Natural killer cell treated with Interleukin-12 subunit alpha and Interleukin-12 subunit beta and Interleukin-15 and Interleukin-18, amount 100 ng/mL, for 72 hours (primary cell): ENCODE measurements around the gene PRDM16. TPM values are rescaled to one million over a fixed set of nuclear protein-coding genes. Genes with fewer than 3 reads are reported as not detected.

Experiments used
- ATAC-seq, 2 donors: fragments of 150-1000 bp; cut with Tn5 transposase in 1 of 2; sonication (Bioruptor Pico), chemical (Tn5 transposase) in 1 of 2; 2 replicates each; pipeline ENCODE4 v1.10.0; 2021
- DNase-seq: peaks from one replicate; pipeline ENCODE4 v3.0.0; 2022; ENCODE audit warnings: low spot score
- H3K27ac Mint-ChIP-seq, 2 donors: 1 replicate in 1 of 2; 2 replicates in 1 of 2; pipeline ENCODE4 v1.8.0; 2022; ENCODE audit warnings: mixed read lengths in 2 of 2, mild to moderate bottlenecking in 1 of 2, moderate library complexity in 1 of 2
- H3K27me3 Mint-ChIP-seq, 2 donors: 1 replicate in 1 of 2; 2 replicates in 1 of 2; pipeline ENCODE4 v1.8.0; 2022; ENCODE audit warnings: mixed read lengths in 2 of 2
- H3K36me3 Mint-ChIP-seq: one replicate; pipeline ENCODE4 v1.8.0; 2022; ENCODE audit warnings: mixed read lengths
- H3K4me1 Mint-ChIP-seq, 2 donors: 1 replicate in 1 of 2; 2 replicates in 1 of 2; pipeline ENCODE4 v1.8.0; 2022; ENCODE audit warnings: low read depth in 2 of 2, mixed read lengths in 2 of 2, mild to moderate bottlenecking in 1 of 2
- H3K4me3 Mint-ChIP-seq: one replicate; pipeline ENCODE4 v1.8.0; 2022; ENCODE audit warnings: mixed read lengths
- H3K9me3 Mint-ChIP-seq: 2 replicates; pipeline ENCODE4 v1.8.0; 2022; ENCODE audit warnings: mixed read lengths
- total RNA-seq, 2 donors: library from RNA; stranded (reverse); gene quantifications; one replicate each; pipeline ENCODE4 v1.2.3, GENCODE V29; 2022

PRDM16 gene
- total RNA-seq, 2 donors from 2014 or later: not detected

DNA sequence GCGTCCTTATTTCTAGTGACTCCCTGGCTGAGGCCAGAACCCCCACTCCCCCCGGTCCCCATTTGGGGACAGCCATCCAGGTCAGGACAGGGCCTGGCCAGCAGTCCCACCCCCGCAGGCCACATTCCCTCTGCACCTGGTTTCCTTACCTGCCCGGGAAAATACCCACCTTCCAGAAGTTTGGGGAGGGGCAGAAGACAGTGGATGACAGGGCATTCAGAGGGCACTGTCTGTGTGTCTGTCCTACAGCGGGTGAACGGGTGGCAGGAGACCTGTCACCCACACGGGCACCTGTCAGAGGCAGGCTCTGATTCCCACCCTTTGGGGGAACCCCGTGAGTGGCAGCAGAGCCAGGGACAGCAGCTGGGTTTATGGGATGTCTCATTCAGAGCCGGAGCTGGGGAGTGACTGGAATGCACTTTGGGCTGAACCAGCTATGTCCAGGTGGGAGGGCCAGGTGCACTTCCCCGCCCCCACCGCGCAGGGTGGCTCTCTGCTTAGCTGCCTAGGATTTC is 387.5 kb downstream of the PRDM16 start:
- H3K9me3 Mint-ChIP-seq: no peaks in the 10 kb centered on the region
- no peaks in the 10 kb centered on the region for H3K36me3 Mint-ChIP-seq
- H3K27me3 Mint-ChIP-seq: no peaks in the 10 kb centered on the region
- H3K4me3 Mint-ChIP-seq: no peak overlapping the region
- H3K27ac Mint-ChIP-seq: no peak overlapping the region
- ATAC-seq: no peak
- DNase-seq: no peak
- peaks cover 0 to 2% of the 10 kb centered on the region in 2 donors for H3K4me1 Mint-ChIP-seq

DNA sequence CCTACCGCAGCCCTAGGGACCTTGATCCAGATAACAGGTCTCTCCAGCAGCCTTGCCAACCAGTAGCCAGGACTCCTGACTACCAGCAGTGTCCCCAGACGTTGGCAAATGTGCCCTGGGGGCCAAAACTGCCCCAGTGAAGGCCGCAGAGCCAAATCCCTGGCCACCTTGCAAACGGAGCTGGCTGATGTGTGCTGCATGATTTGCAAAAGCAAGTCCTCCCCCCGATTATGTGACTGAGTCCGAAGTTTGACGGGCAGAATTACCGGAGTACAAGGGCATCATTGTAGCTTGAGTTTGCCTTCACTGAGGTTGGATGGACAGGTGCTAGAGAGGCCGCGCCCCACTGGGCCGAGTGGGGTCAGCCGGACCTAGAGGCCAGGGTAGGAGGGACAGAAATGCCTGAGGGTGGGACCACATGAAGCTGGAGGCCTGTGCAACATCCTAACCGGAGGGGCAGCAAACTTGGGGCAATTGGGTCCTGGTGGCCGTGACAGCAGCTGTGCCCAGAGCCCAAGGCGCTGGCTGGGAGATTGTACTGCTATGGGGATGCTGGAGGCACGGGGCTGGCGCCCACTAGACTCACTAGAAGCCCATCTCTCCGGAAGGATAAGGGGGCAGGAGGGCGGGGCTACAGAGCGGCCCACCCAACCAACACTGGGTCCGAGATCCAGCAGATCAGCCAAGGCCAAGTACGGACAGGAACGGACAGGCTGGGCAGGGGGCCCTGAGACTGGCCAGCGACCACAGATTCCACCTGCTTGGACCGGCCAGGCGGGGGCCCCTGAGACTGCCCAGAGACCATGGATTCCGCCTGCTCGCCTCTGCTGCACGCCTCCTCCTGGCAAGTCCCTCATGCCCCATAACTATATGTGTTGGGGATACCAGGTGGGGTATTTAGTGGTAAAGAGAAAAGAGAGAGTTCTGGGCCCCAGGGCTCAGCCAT is 388.2 kb downstream of the PRDM16 start:
- ATAC-seq (no peak), DNase-seq (no peak)
- peaks cover 0 to 2% of the 10 kb centered on the region in 2 donors for H3K4me1 Mint-ChIP-seq
- no peaks in the 10 kb centered on the region for H3K36me3 Mint-ChIP-seq
- H3K27me3 Mint-ChIP-seq: no peaks in the 10 kb centered on the region
- H3K9me3 Mint-ChIP-seq: no peaks in the 10 kb centered on the region
- no peak overlapping the region for H3K27ac Mint-ChIP-seq
- no peak overlapping the region for H3K4me3 Mint-ChIP-seq

DNA sequence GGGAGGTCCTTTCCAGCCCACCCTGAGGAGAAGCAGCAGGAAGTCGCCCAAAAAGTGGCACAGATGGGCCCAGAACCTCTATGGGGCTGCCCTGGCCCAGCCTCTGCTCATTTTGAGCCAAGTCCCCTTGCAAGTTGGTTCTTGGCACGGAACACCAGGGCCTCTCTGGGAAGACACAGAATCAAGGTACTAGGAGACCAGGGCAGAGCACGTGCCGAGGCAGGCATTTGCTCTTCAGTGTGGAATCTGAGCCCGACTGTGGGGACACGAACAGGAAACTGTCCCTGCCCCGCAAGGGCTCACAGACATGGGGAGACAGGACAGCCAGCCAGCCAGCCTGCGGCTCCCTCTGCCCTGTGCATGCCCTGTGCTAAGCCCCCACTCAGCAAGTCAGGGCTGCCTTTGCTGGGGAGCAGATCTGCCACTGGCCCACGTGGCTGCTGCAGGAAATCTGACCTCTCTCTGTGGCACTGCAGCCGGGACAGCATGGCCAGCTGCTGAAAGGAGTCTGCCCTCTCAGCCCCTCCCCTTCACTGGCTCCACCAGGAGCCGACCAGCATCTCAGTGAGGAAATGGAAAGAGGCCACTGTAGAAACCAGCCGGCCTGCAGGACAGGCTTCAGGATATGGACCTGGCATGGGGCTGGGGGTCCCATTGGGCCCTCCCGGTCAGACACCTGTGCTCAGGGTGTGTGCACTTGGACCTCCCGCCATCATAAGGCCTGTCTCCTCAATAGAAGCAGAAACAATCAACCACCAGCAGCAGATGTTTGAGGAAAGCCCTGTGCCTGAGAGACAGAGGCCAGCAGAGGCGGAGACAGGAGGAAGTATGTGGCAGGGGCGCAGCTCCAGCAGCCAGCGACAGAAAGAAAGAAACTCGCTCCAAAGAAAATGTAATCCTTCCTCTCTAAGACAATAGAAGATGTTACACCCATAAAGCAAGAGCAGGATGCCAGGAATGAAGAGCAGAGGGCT is 389.2 kb downstream of the PRDM16 start:
- no peak overlapping the region for H3K4me3 Mint-ChIP-seq
- H3K27ac Mint-ChIP-seq: no peak overlapping the region

DNA sequence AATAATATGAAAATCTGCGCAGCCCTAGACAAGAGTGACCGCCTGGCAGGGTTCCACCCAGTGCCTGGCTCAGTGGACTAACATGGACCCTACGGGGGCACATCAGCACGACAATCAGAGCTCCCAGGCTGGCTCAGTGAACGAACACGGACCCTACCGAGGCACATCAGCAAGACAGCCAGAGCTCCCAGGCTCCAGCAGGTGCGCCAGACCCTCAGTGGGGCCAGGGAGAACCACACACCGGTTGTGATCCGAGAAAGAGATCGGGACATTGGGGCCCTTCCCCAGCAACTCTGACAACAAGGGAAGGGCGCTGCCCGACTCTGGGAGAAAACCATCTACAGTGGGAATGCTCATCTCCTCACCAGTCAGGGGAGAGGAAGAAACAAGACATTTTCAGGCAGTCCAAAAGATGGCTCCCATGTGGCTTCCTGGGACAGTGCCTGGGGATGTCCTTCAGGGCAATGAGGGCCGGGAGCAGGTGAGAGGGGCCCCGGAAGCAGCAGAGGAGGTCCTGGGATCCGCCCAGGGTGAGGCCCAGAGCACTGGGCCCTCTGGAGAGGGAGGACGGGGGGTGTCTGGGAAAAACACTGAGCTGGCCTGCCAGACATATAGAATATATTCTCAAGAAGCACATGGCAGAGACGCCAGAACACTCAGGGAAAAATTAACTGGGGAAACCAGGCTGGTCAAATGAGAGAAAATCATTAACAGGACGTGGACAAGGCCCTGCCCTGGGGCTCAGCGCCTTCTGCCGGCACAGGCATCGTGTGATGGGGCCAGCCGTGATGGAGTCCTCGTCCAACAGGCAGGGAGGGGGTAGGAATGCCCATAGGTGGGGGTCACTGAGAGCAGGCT is 390.3 kb downstream of the PRDM16 start:
- Mint-ChIP-seq H3K4me3 (no peak overlapping the region), H3K36me3 (no peaks in the 10 kb centered on the region)

More for the DNA sequence above, 389.2 kb downstream of the PRDM16 start:
- Mint-ChIP-seq H3K9me3 (no peaks in the 10 kb centered on the region), H3K4me1 (peaks cover 0 to 2% of the 10 kb centered on the region in 2 donors), H3K27me3 (no peaks in the 10 kb centered on the region), H3K36me3 (no peaks in the 10 kb centered on the region)
- DNase-seq: no peak
- ATAC-seq: no peak

DNA sequence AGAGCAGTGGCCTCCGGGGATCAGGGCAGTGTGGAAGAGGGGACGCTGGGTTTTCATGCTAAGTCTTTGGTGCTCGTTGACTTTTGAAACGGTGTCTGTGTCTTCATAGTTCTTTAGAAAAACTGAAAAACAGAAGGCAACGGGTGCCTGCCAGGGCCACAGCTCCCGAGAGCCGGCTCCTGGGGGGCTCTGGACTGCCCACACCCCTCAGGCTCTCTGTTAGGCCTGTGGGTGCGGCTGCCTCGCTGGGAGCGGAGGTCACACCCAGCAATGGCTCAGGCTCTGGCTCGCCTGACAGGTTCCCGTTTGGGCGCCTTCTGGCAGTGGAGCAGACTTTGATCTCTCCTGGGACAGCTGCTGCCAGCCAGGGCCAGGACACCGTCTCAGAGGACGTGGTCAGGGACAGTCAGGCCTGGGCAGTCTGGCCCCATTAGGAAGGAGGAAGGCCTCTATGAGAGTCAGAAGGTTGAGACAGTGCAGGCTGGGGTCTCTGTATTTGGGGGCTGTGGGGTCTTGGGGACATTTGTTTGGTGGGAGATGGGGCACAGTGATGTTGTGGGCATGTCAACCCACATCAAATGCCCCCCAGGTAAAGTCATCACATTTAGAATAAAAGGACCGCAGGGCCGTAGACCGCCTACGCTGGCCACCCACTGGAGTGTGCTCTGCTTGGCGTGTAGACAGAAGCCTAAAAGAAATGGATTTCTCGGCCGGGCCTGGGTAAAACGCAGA is 391.1 kb downstream of the PRDM16 start:
- no peak overlapping the region for H3K4me3 Mint-ChIP-seq
- no peaks in the 10 kb centered on the region for H3K27me3 Mint-ChIP-seq
- no peaks in the 10 kb centered on the region for H3K9me3 Mint-ChIP-seq
- no peaks in the 10 kb centered on the region for H3K36me3 Mint-ChIP-seq
- DNase-seq: no peak
- peaks cover 0 to 2% of the 10 kb centered on the region in 2 donors for H3K4me1 Mint-ChIP-seq
- ATAC-seq: no peak
- H3K27ac Mint-ChIP-seq: no peak overlapping the region

More for the DNA sequence above, 390.3 kb downstream of the PRDM16 start:
- Mint-ChIP-seq H3K27me3 (no peaks in the 10 kb centered on the region), H3K4me1 (peaks cover 0 to 2% of the 10 kb centered on the region in 2 donors), H3K9me3 (no peaks in the 10 kb centered on the region), H3K27ac (no peak overlapping the region)
- DNase-seq (no peak), ATAC-seq (no peak)

DNA sequence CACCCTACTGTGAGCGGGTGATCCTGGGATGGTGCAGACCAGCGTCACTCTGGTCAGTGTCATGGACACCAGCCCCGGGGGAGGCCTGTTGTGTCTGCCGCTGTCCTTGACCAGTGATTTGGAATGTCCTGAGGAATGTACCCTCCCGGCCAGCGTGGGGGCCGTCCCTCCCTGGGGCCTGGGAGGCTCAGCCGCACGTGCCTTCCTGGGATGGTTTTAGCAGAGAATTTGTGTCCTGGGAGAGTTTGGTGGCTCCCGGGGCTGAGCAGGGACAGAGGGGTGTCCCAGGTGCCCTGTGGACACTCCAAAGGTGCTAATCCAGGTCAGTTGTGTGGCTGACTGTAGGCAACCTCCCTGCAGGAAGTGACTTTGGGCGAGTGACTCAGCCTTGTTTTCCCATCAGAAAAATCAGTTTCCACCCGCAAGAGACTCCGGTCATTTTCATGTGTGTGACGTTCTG is 391.7 kb downstream of the PRDM16 start:
- Mint-ChIP-seq H3K9me3 (no peaks in the 10 kb centered on the region), H3K27ac (no peak overlapping the region), H3K36me3 (no peaks in the 10 kb centered on the region), H3K4me3 (no peak overlapping the region), H3K4me1 (no peaks in the 10 kb centered on the region), H3K27me3 (no peaks in the 10 kb centered on the region)
- no peak for DNase-seq
- ATAC-seq: no peak

DNA sequence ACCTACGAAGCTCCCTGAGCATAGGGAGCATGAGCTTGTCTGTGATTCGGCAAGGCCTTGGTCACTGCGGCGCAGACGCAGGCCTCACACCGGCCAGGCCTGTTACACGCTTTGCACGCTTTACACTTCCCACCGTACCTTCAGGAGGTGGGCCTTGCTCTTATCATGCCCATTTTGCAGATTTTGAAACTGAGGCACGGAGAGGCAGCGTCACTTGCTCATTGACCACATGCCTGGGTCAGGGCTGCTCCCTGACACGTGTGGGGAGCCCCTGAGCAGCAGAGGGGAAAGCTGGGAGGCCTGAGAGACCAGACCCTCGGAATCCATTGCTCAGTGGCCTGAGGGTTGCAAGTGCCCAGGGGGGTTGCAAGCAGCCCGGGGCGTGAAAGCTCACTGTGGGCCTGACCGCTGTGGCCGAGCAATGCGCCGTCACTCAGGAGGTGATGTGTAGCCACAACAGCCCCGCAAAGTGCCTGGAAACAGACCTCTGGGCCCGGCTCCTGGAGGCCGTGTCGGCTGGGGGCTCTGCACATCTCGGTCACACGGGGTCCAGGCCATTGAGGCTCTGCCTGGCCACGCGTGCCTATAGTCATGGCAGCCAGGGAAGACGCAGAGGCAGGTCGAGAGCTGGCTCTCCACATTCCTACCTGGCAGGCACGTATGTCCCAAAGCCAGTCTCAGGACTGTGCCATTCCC is 392.4 kb downstream of the PRDM16 start:
- Mint-ChIP-seq H3K4me1 (no peaks in the 10 kb centered on the region), H3K27me3 (no peaks in the 10 kb centered on the region), H3K27ac (no peak overlapping the region), H3K9me3 (no peaks in the 10 kb centered on the region), H3K4me3 (no peak overlapping the region), H3K36me3 (no peaks in the 10 kb centered on the region)
- no peak for ATAC-seq
- DNase-seq: no peak

DNA sequence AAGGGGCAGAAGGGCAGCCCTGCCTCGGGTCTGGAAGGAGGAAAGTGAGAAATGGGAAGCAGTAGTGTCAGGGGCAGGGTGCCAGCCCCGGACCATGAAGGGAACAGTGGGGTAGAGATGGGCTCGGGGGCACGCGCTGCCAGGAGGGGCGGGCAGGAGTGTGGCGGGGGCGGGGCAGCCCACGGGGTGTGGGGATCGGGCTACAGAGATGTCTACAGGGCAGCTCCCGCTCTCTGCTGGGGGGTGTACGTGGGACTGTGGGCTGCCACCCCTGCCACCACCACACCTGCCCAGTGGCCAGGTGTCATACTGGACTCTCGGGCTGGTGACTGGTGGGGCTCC is 392.9 kb downstream of the PRDM16 start:
- no peak for ATAC-seq
- DNase-seq: no peak
- H3K4me3 Mint-ChIP-seq: no peak overlapping the region
- no peaks in the 10 kb centered on the region for H3K9me3 Mint-ChIP-seq
- H3K4me1 Mint-ChIP-seq: no peaks in the 10 kb centered on the region
- H3K27me3 Mint-ChIP-seq: no peaks in the 10 kb centered on the region
- no peak overlapping the region for H3K27ac Mint-ChIP-seq
- H3K36me3 Mint-ChIP-seq: no peaks in the 10 kb centered on the region

DNA sequence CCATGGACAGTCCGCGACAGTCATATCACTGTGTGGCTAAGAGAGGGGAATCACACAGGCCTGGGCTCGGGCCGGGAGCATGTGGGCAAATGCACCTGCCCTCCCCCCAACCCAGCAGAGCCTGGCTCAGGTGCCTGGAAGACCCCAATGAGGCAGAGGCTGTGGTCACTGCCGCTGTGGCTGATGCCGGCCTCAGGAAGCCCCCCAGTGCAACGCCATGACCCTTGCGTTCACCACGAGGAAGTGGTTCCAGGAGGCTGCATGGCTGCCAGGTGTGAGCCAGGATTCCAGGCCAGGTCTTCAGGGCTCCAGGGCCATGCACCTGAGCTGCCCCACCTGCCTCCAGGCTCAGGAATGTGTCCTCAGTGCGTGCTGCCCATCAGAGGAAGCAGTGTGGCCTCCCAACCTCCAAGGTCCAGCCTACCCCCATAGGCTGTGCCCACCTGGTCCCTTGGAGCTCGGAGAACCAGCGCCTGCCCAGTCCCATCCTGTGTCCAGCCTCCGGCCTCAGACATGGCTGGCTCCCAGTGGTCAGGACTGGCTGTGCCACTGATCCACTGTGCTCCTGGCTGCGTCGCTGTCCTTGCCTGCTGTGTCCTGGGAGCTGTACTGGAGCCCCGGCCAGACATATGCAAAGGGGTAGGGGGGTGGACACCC is 393.5 kb downstream of the PRDM16 start:
- Mint-ChIP-seq H3K36me3 (no peaks in the 10 kb centered on the region), H3K27ac (no peak overlapping the region), H3K27me3 (no peaks in the 10 kb centered on the region), H3K4me3 (no peak overlapping the region), H3K4me1 (no peaks in the 10 kb centered on the region), H3K9me3 (no peaks in the 10 kb centered on the region)
- no peak for ATAC-seq
- no peak for DNase-seq

DNA sequence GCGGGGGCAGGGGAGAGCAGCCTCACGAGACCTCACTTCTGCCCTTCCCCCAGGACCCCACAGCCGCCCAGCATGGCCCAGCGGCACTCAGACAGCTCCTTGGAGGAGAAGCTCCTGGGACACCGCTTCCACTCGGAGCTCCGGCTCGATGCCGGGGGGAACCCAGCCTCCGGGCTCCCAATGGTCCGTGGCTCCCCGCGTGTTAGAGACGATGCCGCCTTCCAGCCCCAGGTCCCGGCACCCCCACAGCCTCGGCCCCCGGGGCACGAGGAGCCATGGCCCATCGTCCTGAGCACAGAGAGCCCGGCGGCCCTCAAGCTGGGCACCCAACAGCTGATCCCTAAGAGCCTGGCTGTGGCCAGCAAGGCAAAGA is 394.0 kb downstream of the PRDM16 start:
- Mint-ChIP-seq H3K36me3 (no peaks in the 10 kb centered on the region), H3K9me3 (no peaks in the 10 kb centered on the region), H3K27ac (no peak overlapping the region), H3K4me1 (no peaks in the 10 kb centered on the region), H3K4me3 (no peak overlapping the region), H3K27me3 (no peaks in the 10 kb centered on the region)
- DNase-seq (no peak), ATAC-seq (no peak)

DNA sequence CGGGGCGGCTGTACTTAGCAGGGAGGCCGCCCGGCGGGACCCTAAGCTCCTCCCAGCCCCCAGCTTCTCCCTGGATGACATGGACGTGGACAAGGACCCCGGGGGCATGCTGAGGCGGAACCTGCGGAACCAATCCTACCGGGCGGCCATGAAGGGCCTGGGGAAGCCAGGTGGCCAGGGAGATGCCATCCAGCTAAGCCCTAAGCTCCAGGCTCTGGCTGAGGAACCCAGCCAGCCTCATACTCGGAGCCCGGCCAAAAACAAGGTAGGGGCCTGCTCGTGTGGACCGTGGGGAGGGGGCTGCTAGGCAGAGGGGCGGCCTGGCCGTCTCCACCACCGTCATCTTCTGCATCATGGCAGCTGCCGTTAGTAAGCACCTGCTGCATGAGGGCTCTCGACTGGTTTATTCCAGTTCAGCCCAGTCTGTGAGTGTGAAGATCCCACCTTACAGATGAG is 394.4 kb downstream of the PRDM16 start:
- no peak overlapping the region for H3K27ac Mint-ChIP-seq
- no peaks in the 10 kb centered on the region for H3K36me3 Mint-ChIP-seq
- H3K27me3 Mint-ChIP-seq: no peaks in the 10 kb centered on the region
- H3K4me3 Mint-ChIP-seq: no peak overlapping the region
- ATAC-seq: no peak
- no peaks in the 10 kb centered on the region for H3K9me3 Mint-ChIP-seq
- H3K4me1 Mint-ChIP-seq: no peaks in the 10 kb centered on the region
- no peak for DNase-seq
